Mesenchymal stem cell (in vitro differentiated cells and primary cell): ENCODE results near the gene FMN1.
A peak's percentile ranks its signal among the peaks of the same experiment; 100 is the strongest.

Source experiments
- DNase-seq: peaks from one replicate; pipeline ENCODE4 v3.0.0-alpha.2; 2013
- H2AFZ ChIP-seq: one replicate; pipeline ENCODE4 v1.6.1; 2013; ENCODE audit warnings: low read depth, mild to moderate bottlenecking, control low read depth, inconsistent platforms, low read length, moderate library complexity
- H2AK5ac ChIP-seq: 2 replicates; pipeline ENCODE4 v1.6.1; 2013; ENCODE audit warnings: low read length, moderate library complexity, mild to moderate bottlenecking, inconsistent platforms; ENCODE audit not compliant: severe bottlenecking
- H2BK120ac ChIP-seq: one replicate; pipeline ENCODE4 v1.6.1; 2013; ENCODE audit warnings: low read depth, mild to moderate bottlenecking, inconsistent platforms, low read length, moderate library complexity
- H2BK12ac ChIP-seq, 2 experiments: one replicate each; pipeline ENCODE4 v1.6.1; 2013; ENCODE audit warnings: inconsistent platforms in 2 of 2, low read length in 2 of 2, mild to moderate bottlenecking in 2 of 2, moderate library complexity in 2 of 2, control low read depth in 1 of 2
- H2BK15ac ChIP-seq: one replicate; pipeline ENCODE4 v1.6.1; 2013; ENCODE audit warnings: mild to moderate bottlenecking, low read depth, inconsistent platforms; ENCODE audit not compliant: poor library complexity, severe bottlenecking
- H2BK5ac ChIP-seq: 2 replicates; pipeline ENCODE4 v1.6.1; 2013; ENCODE audit warnings: low read depth, mild to moderate bottlenecking, low read length, control low read depth, inconsistent platforms; ENCODE audit not compliant: poor library complexity, severe bottlenecking
- H3K14ac ChIP-seq, 2 experiments: one replicate each; pipeline ENCODE4 v1.6.1; 2013; ENCODE audit warnings: inconsistent platforms in 2 of 2, low read length in 2 of 2, control low read depth in 1 of 2, mild to moderate bottlenecking in 1 of 2, moderate library complexity in 1 of 2
- H3K18ac ChIP-seq, 2 experiments: one replicate each; pipeline ENCODE4 v1.6.1; 2013; ENCODE audit warnings: inconsistent platforms in 2 of 2, low read length in 2 of 2, control low read depth in 1 of 2, low read depth in 1 of 2, mild to moderate bottlenecking in 1 of 2
- H3K23ac ChIP-seq, 2 experiments: one replicate each; pipeline ENCODE4 v1.6.1; 2013; ENCODE audit warnings: inconsistent platforms in 2 of 2, low read length in 2 of 2, mild to moderate bottlenecking in 2 of 2, moderate library complexity in 2 of 2, control low read depth in 1 of 2
- H3K27ac ChIP-seq: 2 replicates; pipeline ENCODE4 v1.5.1; 2013; ENCODE audit warnings: mild to moderate bottlenecking, moderate library complexity, low read length, control low read depth, inconsistent platforms; ENCODE audit not compliant: poor library complexity, severe bottlenecking
- H3K27me3 ChIP-seq, 2 experiments: 2 replicates each; pipeline versions ENCODE4 v1.6.1 to v1.7.0; 2013; ENCODE audit warnings: low read length in 2 of 2, mild to moderate bottlenecking in 2 of 2, moderate library complexity in 2 of 2, control low read depth in 1 of 2, inconsistent platforms in 1 of 2; ENCODE audit not compliant: control insufficient read depth in 1 of 2, insufficient read depth in 1 of 2
- H3K36me3 ChIP-seq, 2 experiments: 2 replicates each; pipeline versions ENCODE4 v1.6.1 to v1.7.0; 2013; ENCODE audit warnings: low read length in 2 of 2, control low read depth in 1 of 2, inconsistent platforms in 1 of 2, low read depth in 1 of 2, mild to moderate bottlenecking in 1 of 2; ENCODE audit not compliant: insufficient read depth in 2 of 2, control insufficient read depth in 1 of 2
- H3K4ac ChIP-seq, 2 experiments: one replicate each; pipeline ENCODE4 v1.6.1; 2013; ENCODE audit warnings: inconsistent platforms in 2 of 2, low read length in 2 of 2, mild to moderate bottlenecking in 2 of 2, moderate library complexity in 2 of 2, control low read depth in 1 of 2, low read depth in 1 of 2
- H3K4me1 ChIP-seq: 2 replicates; pipeline ENCODE4 v1.6.1; 2013; ENCODE audit warnings: low read depth, low read length, control low read depth; ENCODE audit not compliant: control insufficient read depth, insufficient read depth
- H3K4me2 ChIP-seq: 2 replicates; pipeline ENCODE4 v1.6.1; 2013; ENCODE audit warnings: low read length, mild to moderate bottlenecking, inconsistent platforms; ENCODE audit not compliant: poor library complexity, severe bottlenecking
- H3K4me3 ChIP-seq, 2 experiments: 2 replicates each; pipeline versions ENCODE4 v1.5.1 to v1.7.0; 2013; ENCODE audit warnings: low read length in 2 of 2, mild to moderate bottlenecking in 2 of 2, control low read depth in 1 of 2, low read depth in 1 of 2; ENCODE audit not compliant: insufficient read depth in 1 of 2
- H3K79me1 ChIP-seq: replicated peaks from 2 replicates; pipeline ENCODE4 v1.6.1; 2013; ENCODE audit warnings: mild to moderate bottlenecking, control low read depth, low read length, inconsistent platforms; ENCODE audit not compliant: poor library complexity, severe bottlenecking
- H3K9ac ChIP-seq: 2 replicates; pipeline ENCODE4 v1.7.0; 2013; ENCODE audit warnings: mild to moderate bottlenecking, low read length, moderate library complexity
- H3K9me3 ChIP-seq: 2 replicates; pipeline ENCODE4 v1.7.0; 2013; ENCODE audit warnings: mild to moderate bottlenecking, low read length; ENCODE audit not compliant: control insufficient read depth
- H4K8ac ChIP-seq: one replicate; pipeline ENCODE4 v1.6.1; 2013; ENCODE audit warnings: inconsistent platforms, mild to moderate bottlenecking, low read length, moderate library complexity
- H4K91ac ChIP-seq: one replicate; pipeline ENCODE4 v1.6.1; 2013; ENCODE audit warnings: mild to moderate bottlenecking, low read length, inconsistent platforms
- whole genome bisulfite sequencing: methylation state at CpG from one replicate; pipeline ENCODE4 v1.1.7; 2013; ENCODE audit warnings: mixed read lengths; 5-methylcytosine and 5-hydroxymethylcytosine counted together

FMN1 gene

DNA sequence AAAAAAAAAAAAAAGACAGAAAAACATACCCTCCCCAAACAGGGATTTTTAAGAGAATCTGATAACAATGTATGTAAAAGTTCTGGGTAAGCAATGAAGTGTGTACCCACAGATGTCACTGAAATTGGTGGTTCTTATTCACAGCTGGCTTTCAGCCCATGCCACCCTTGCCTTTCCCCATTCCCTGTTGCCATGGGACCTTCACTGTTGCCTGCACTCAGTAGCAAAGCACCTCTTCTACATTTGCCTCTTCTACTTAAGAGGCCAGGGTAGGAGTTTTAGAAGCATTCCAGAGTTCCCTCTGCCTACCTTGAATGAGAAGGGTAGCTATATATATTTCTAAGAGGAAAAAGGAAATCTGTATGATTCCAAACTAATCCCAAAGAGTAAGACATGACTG is 57.4 kb downstream of the FMN1 start:
- no peak for DNase-seq
- no peak overlapping the region for H2BK120ac ChIP-seq
- no peaks in the 10 kb centered on the region for H3K27me3 ChIP-seq

DNA sequence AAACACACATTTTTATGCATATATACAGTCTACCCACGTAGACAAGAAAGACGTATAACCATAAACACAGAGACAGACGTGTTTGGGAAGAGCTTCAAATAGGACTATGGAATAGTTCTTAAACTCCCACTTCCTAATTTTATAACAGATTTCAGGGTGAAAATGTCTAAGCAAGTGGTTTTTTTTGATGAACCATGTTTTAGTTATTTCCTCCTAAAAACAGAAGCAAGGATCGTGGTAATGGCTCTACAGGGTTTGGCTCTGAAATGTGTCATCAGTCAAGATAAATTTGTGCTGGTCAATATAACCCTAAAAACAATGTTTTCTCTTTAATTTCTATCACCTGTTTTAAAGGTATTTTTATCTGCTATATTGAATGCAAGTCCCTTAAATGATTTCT is 58.2 kb downstream of the FMN1 start:
- Histone ChIP-seq H2BK12ac (no peak overlapping the region), H3K79me1 (no peaks in the 10 kb centered on the region), H2AK5ac (no peak overlapping the region), H4K8ac (no peak overlapping the region), H3K14ac (no peak overlapping the region), H3K4me2 (no peak overlapping the region), H3K27ac (no peak overlapping the region), H3K4ac (no peak overlapping the region), H3K27me3 (no peaks in the 10 kb centered on the region), H3K36me3 (no peaks in the 10 kb centered on the region), H3K9me3 (no peaks in the 10 kb centered on the region), H3K4me3 (no peak overlapping the region), H3K9ac (no peak overlapping the region), H2AFZ (no peak overlapping the region), H2BK15ac (no peak overlapping the region), H3K23ac (no peak overlapping the region), H3K18ac (no peak overlapping the region), H3K4me1 (peaks cover 2% of the 10 kb centered on the region), H2BK120ac (no peak overlapping the region), H2BK5ac (no peak overlapping the region), H4K91ac (no peak overlapping the region)
- no peak for DNase-seq
- no CpG with 5 or more reads among the region's 4 CpGs for WGBS

More for the DNA sequence above, 57.4 kb downstream of the FMN1 start:
- Histone ChIP-seq H3K4me1 (peaks cover 3% of the 10 kb centered on the region), H2BK5ac (no peak overlapping the region), H3K79me1 (no peaks in the 10 kb centered on the region), H3K36me3 (no peaks in the 10 kb centered on the region), H2BK15ac (no peak overlapping the region), H3K23ac (no peak overlapping the region), H4K91ac (no peak overlapping the region), H2AK5ac (no peak overlapping the region), H3K9me3 (no peaks in the 10 kb centered on the region), H3K4me3 (no peak overlapping the region), H3K4ac (no peak overlapping the region), H3K18ac (no peak overlapping the region), H3K14ac (no peak overlapping the region), H2BK12ac (no peak overlapping the region), H3K27ac (no peak overlapping the region), H2AFZ (no peak overlapping the region), H3K4me2 (no peak overlapping the region), H3K9ac (no peak overlapping the region), H4K8ac (no peak overlapping the region)

DNA sequence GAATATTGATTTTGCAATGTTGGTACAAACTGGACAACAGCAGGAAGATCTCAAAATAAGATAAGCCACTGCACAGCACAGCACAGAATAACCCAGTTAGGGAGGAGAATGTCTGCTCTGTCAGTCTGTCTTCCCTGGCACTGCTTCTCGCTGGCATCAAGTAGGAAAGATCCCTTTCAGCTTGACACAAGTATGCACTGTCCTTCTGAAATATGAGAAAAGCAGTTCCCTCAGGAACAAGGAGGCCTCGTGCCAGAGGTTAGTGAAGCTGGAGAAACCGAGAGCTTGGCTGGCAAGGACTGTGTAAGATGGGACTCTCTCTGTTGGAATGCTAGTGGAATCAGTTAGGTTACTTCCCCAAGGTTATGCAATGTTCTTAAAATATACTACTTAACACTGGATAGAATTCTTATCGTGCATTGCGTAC is 59.1 kb downstream of the FMN1 start:
- H3K27me3 ChIP-seq = no peaks in the 10 kb centered on the region
- no peak overlapping the region for H2AFZ ChIP-seq
- H3K4me1 ChIP-seq = peaks cover 2% of the 10 kb centered on the region
- H3K23ac ChIP-seq = no peak overlapping the region
- no peaks in the 10 kb centered on the region for H3K9me3 ChIP-seq
- H3K14ac ChIP-seq = no peak overlapping the region
- peak overlapping the region; percentile 2 for H3K9ac ChIP-seq
- H2AK5ac ChIP-seq = no peak overlapping the region
- no peak overlapping the region for H4K8ac ChIP-seq
- H3K79me1 ChIP-seq = no peaks in the 10 kb centered on the region
- no peak overlapping the region for H2BK5ac ChIP-seq
- H3K4me2 ChIP-seq = no peak overlapping the region
- H2BK120ac ChIP-seq = no peak overlapping the region
- H2BK12ac ChIP-seq = no peak overlapping the region
- no peak overlapping the region for H3K4me3 ChIP-seq
- WGBS = 83% methylated on average over 3 of the region's 5 CpGs
- no peak overlapping the region for H2BK15ac ChIP-seq
- H3K18ac ChIP-seq = no peak overlapping the region
- no peaks in the 10 kb centered on the region for H3K36me3 ChIP-seq
- no peak overlapping the region for H4K91ac ChIP-seq
- no peak for DNase-seq
- H3K4ac ChIP-seq = no peak overlapping the region
- no peak overlapping the region for H3K27ac ChIP-seq

DNA sequence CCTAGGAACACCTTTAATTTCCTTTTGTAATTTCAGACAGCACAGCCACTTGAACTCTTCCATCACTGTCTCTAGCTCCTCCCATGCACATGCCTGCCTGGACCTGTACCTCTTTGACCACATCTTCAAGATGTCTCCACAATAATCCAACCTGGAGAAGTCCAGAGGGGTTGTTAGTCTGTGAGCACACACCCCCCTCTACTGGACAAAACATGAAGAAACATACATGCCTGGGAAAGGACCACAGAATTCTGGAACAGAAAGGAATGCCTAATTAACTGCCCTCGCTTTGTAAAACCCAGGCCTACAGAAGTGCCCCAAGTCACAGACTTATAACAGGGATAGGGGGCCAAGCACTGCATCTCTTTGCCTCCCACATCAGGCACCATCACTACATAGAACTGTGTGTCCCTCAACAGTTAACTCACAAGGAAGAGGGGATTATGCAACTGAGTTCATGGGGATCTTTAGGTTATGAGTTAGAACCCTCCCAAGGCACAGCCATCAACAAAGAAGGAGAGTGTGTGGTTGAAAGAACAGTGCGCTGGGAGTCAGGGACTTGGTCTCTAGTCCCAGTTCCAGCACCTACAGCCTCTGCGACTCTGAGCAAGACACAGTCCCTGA is 61.7 kb downstream of the FMN1 start:
- peak overlapping the region; percentile 3 for H2AK5ac ChIP-seq
- H3K4me2 ChIP-seq = no peak overlapping the region
- H2BK12ac ChIP-seq = peak overlapping the region in 1 of 2 experiments; percentile 66
- WGBS = 70% methylated on average over 3 of the region's 3 CpGs
- H2BK5ac ChIP-seq = no peak overlapping the region
- H3K23ac ChIP-seq = no peak overlapping the region
- H3K4me1 ChIP-seq = peaks cover 2% of the 10 kb centered on the region
- peak overlapping the region; percentile 42 for H2AFZ ChIP-seq
- H3K9ac ChIP-seq = no peak overlapping the region
- no peak overlapping the region for H3K18ac ChIP-seq
- H3K27ac ChIP-seq = no peak overlapping the region
- no peak overlapping the region for H3K14ac ChIP-seq
- H3K4ac ChIP-seq = no peak overlapping the region
- H2BK15ac ChIP-seq = no peak overlapping the region
- no peaks in the 10 kb centered on the region for H3K27me3 ChIP-seq
- H4K8ac ChIP-seq = no peak overlapping the region
- no peak overlapping the region for H3K4me3 ChIP-seq
- H2BK120ac ChIP-seq = no peak overlapping the region
- H4K91ac ChIP-seq = no peak overlapping the region
- no peaks in the 10 kb centered on the region for H3K36me3 ChIP-seq
- peak; percentile 67 for DNase-seq
- H3K9me3 ChIP-seq = no peaks in the 10 kb centered on the region
- H3K79me1 ChIP-seq = no peaks in the 10 kb centered on the region
